K562 (cell line): ENCODE results near the gene PRTN3. TPM values are rescaled to one million over a fixed set of nuclear protein-coding genes. Genes with fewer than 3 reads are reported as not detected.

Source experiments
- CHD2 ChIP-seq: IDR thresholded peaks from 2 replicates; pipeline ENCODE4 v1.6.1; 2011; ENCODE audit warnings: low read depth, low read length
- EZH2 ChIP-seq: IDR thresholded peaks from 2 replicates; pipeline ENCODE4 v1.6.1; 2012; ENCODE audit warnings: low read depth, mild to moderate bottlenecking, inconsistent platforms, low read length, borderline replicate concordance
- NONO ChIP-seq, 2 experiments: fragments of 200-400 bp in 1 of 2; fragments of 450-650 bp in 1 of 2; formaldehyde crosslinking in 1 of 2; IDR thresholded peaks; 2 replicates each; pipeline ENCODE4 v1.6.1; 2017; ENCODE audit warnings: low read depth in 2 of 2, mild to moderate bottlenecking in 2 of 2, moderate library complexity in 2 of 2, low read length in 1 of 2
- POLR2G ChIP-seq: fragments of 200-400 bp; formaldehyde crosslinking; IDR thresholded peaks from 2 replicates; pipeline ENCODE4 v1.6.1; 2017; ENCODE audit warnings: low read depth, mild to moderate bottlenecking, antibody characterized with exemption, low read length, moderate library complexity
- POLR2H ChIP-seq: IDR thresholded peaks from 2 replicates; pipeline ENCODE4 v1.6.1; 2016; ENCODE audit warnings: missing genetic modification characterization, low read depth, mild to moderate bottlenecking, control low read depth, missing compliant biosample characterization, moderate library complexity
- RBM14 ChIP-seq: fragments of 200-400 bp; formaldehyde crosslinking; IDR thresholded peaks from 2 replicates; pipeline ENCODE4 v1.6.1; 2018; ENCODE audit warnings: low read depth, mild to moderate bottlenecking, low read length, moderate library complexity, borderline replicate concordance; ENCODE audit not compliant: insufficient read depth
- U2AF2 ChIP-seq: fragments of 200-400 bp; formaldehyde crosslinking; optimal IDR thresholded peaks from 2 replicates; pipeline ENCODE3; 2017; ENCODE audit warnings: low read depth, mild to moderate bottlenecking, low read length
- ZBTB7A ChIP-seq: IDR thresholded peaks from 2 replicates; pipeline ENCODE4 v1.6.1; 2011; ENCODE audit warnings: low read depth, mild to moderate bottlenecking, low read length, moderate library complexity, borderline replicate concordance; ENCODE audit not compliant: control insufficient read depth
- ZNF263 ChIP-seq: sonication (generic); formaldehyde crosslinking; IDR thresholded peaks from 2 replicates; pipeline ENCODE4 v1.8.0; 2022; ENCODE audit warnings: mild to moderate bottlenecking, missing genetic modification reagents, borderline replicate concordance
- ZNF407 ChIP-seq: fragments of 450-650 bp; IDR thresholded peaks from 2 replicates; pipeline ENCODE4 v1.6.1; 2016; ENCODE audit warnings: low read depth
- polyA plus RNA-seq, 8 experiments: library from polyadenylated mRNA; depleted of rRNA in 4 of 8; stranded (reverse) in 5 of 8; unstranded in 3 of 8; fragments of >200 nt; fragmentation: Nextera tagmentation in 2 of 8; fragmentation: Illumina TruSeq in 1 of 8; extraction: Ambion mirVana in 2 of 8; extraction: Trizol in 1 of 8; gene quantifications; 2 replicates each; pipeline versions ENCODE4 v1.2.1 to v1.2.3, GENCODE V29; 2011 to 2014; ENCODE audit warnings: inconsistent platforms in 1 of 8, missing spikeins in 1 of 8
- total RNA-seq, 7 experiments: library from RNA; depleted of rRNA in 6 of 7; stranded (reverse); fragments of >200 nt in 6 of 7; fragmentation: Illumina TruSeq in 2 of 7; extraction: Trizol in 2 of 7; gene quantifications; 2 replicates each; pipeline versions ENCODE4 v1.2.1 to v1.2.3, GENCODE V29; 2011 to 2021; ENCODE audit warnings: low replicate concordance in 1 of 7
- TF ChIP-seq, protein P1 (sequence below): sonication (generic); formaldehyde crosslinking; IDR thresholded peaks from 2 replicates; pipeline ENCODE4 v1.8.1; 2023; ENCODE audit warnings: mild to moderate bottlenecking, missing genetic modification reagents
- TF ChIP-seq, protein P2 (sequence below): fragments of 250-450 bp; sonication (Bioruptor Pico); IDR thresholded peaks from 2 replicates; pipeline ENCODE4 v1.8.0; 2022; ENCODE audit warnings: moderate library complexity, mild to moderate bottlenecking, inconsistent platforms
- TF ChIP-seq, protein P3 (sequence below): fragments of 250-450 bp; sonication (Bioruptor Pico); IDR thresholded peaks from 2 replicates; pipeline ENCODE4 v1.4.0; 2020

The PRTN3 gene
- total and polyA plus RNA-seq, 9 of the 15 experiments (the other 6 are each of a cell fraction or from before 2014, with no cell fraction given), result 0.14 to 0.86 (median 0.43) TPM; not detected in 3

GRCh38 chr19:821825-822503 lies 18.8 kb upstream of the PRTN3 start, which contains the start of gene PLPPR3 (continued):
- TF ChIP-seq EZH2, result no peak
- 0 out of 2 replicates have a peak, but pooled peaks have one; percentile 27 for TF ChIP-seq RBM14
- TF ChIP-seq POLR2H (tag), result no peak
- TF ChIP-seq NONO (IDR thresholded peaks at IDR 0.05; ENCODE audit: low read depth in 2 of 2, low read length in 1 of 2), result 0 out of 4 replicates have a peak, but pooled peaks of 1 of the 2 experiments have one; percentile 22
- TF ChIP-seq, protein P1, sequence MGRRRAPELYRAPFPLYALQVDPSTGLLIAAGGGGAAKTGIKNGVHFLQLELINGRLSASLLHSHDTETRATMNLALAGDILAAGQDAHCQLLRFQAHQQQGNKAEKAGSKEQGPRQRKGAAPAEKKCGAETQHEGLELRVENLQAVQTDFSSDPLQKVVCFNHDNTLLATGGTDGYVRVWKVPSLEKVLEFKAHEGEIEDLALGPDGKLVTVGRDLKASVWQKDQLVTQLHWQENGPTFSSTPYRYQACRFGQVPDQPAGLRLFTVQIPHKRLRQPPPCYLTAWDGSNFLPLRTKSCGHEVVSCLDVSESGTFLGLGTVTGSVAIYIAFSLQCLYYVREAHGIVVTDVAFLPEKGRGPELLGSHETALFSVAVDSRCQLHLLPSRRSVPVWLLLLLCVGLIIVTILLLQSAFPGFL (CRISPR knock-in tag), result no peak
- no peak for TF ChIP-seq ZNF407
- peak; percentile 100 for TF ChIP-seq ZBTB7A
- no peak for TF ChIP-seq ZNF263 (CRISPR knock-in tag)
- TF ChIP-seq U2AF2, result no peak
- TF ChIP-seq, protein P2, sequence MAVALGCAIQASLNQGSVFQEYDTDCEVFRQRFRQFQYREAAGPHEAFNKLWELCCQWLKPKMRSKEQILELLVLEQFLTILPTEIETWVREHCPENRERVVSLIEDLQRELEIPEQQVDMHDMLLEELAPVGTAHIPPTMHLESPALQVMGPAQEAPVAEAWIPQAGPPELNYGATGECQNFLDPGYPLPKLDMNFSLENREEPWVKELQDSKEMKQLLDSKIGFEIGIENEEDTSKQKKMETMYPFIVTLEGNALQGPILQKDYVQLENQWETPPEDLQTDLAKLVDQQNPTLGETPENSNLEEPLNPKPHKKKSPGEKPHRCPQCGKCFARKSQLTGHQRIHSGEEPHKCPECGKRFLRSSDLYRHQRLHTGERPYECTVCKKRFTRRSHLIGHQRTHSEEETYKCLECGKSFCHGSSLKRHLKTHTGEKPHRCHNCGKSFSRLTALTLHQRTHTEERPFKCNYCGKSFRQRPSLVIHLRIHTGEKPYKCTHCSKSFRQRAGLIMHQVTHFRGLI (CRISPR knock-in tag), result no peak
- TF ChIP-seq, protein P3, sequence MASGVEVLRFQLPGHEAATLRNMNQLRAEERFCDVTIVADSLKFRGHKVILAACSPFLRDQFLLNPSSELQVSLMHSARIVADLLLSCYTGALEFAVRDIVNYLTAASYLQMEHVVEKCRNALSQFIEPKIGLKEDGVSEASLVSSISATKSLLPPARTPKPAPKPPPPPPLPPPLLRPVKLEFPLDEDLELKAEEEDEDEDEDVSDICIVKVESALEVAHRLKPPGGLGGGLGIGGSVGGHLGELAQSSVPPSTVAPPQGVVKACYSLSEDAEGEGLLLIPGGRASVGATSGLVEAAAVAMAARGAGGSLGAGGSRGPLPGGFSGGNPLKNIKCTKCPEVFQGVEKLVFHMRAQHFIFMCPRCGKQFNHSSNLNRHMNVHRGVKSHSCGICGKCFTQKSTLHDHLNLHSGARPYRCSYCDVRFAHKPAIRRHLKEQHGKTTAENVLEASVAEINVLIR (CRISPR knock-in tag), result no peak
- TF ChIP-seq POLR2G, result peak; percentile 43; the same call in 1 of the 2 replicates
- TF ChIP-seq CHD2, result no peak
